Pons (tissue), 1 donor: Measurements from ENCODE around the gene SF3B5.
"Not testable (repeated sequence)": the region's sequence is repeated elsewhere in the genome, so short reads cannot be mapped to it uniquely, and the experiment has no call there.

ENCODE experiments used
- DNase-seq: peaks from one replicate; pipeline ENCODE4 v3.0.0-alpha.2; 2016; ENCODE audit warnings: low spot score

Gene SF3B5

GRCh38 chr6:144095134-144096002 is at the start of gene SF3B5:
SF3B5 (minus strand) TSS chr6:144095573; CDS start chr6:144095497, 76 bp downstream.
- peak; percentile 100 for DNase-seq

DNA sequence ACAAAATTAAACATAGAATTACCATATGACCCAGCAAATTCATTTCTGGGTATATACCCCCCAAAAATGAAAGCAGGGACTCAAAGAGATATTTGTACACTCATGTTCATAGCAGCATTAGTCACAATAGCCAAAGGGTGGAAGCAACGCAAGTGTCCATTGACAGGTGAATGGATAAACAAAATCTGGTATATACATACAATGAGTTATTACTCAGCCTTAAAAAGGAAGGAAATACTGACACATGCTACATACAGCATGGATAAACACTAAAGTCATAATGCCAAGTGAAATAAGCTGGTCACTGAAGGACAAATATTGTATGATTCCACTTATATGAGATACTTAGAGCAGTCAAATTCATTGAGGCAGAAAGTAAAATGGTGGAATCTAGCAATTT is 49.6 kb upstream of the SF3B5 start:
- DNase-seq: no peak

DNA sequence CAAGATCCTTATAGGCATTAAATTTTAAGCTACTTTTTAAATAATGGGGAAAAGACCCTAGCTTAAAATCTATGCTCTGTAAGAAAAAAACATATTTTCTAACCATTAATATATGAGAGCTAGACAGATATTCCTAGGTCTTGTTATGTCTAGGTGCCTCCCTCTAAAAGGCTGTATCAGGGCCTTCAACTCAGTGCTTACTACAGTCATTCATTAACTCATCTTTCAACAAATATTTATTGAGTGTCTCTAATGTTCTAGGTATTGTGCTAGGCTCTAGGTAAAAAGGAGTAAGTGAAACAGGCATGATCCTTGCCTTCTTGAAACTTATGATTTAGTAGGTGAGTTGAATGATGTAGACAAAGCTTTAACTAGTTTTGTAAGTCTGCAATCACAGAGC is 48.5 kb upstream of the SF3B5 start:
- DNase-seq: no peak

- DNase-seq: no peak
Observed at GRCh38 chr6:144143106-144143505, 47.7 kb upstream of the SF3B5 start.

DNA sequence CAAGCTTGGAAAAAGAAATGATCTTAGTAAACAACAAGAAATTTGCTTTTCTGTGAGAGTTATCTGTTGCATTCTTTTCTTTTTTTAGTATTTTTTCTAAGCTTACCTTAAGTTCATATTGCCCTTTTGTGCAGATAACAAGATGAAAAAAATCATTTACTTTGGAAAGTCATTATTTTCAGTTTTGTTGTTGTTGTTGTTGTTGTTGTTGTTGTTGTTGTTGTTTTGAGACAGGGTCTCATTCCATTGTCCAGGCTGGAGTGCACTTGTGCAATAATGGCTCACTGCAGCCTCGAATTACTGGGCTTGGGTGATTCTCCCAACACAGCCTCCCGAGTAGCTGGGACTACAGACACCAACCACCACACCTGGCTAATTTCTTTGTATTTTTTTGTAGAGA is 46.1 kb upstream of the SF3B5 start:
- no peak for DNase-seq

DNA sequence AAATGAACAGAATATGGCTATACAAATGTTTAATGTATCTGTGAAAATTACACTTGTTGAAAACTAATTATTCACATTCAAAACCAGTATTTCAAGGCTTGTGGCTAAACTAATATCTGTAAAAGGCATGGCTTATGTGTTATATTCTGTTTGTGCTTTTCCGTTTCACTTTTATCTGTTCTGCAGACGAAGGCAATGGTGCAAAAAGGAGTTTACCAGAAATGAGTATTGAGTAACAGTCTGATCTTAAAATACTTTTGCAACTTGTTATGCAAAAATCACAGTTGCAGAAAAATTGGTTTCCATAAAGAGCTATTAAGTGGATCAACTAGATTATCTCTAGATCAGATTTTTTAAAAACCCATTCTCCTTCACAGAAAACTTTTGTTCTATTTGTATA is 45.5 kb upstream of the SF3B5 start:
- no peak for DNase-seq

DNA sequence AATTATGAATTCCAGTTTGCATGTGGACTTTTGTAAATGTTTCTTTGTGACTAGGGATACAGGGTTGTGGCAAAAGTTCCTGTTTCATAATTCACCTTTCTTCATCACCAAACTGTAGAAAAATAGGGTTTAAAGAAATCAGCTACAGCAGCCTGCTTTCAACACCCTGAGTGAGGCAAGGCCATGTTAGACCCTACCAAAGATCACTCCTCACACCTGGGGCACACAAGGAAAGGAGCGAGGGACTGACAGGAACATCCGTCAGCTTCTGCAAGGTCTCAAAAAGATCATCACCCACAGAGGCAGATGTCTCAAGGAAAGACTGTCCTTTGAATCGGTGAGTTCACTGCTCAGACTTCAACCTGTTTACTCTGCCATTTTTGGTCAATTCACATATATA is 44.4 kb upstream of the SF3B5 start:
- DNase-seq: no peak

- DNase-seq: no peak
Observed at GRCh38 chr6:144138542-144138941, 43.2 kb upstream of the SF3B5 start.

DNA sequence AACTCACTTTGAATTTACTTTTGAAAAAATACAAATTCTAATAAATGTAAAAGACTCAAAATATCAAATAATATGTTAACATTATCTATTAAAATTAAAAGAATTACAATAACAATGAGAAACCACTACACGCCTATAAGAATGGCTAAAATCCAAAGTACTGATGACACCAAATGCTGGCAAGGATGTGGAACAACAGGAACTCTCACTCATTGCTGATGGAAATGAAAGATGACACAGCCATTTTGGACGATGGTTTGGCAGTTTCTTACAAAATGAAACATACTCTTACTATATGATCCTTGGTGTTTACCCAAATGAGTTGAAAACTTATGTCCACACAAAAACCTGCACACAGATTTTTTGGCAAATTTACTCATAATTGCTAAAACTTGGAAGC is 39.4 kb upstream of the SF3B5 start:
- no peak for DNase-seq

DNA sequence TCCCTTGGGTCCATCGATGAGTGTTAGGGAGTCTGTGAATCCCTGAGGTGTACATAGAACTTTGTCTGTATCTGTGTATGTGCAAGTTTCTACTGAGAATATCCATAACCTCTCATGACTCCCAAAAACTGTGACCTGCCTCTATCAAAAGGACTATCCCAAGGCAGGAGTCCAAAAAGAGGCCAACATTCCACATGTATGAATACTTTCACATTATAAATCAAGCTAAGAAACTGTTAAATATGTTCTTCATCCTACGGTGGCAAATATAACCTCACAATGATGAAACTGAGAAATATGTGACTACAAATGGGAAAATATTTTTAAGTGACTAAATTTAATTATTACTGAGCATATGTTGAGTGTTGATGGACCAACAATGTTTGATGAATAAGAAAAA is 38.8 kb upstream of the SF3B5 start:
- no peak for DNase-seq

- DNase-seq: no peak
Observed at GRCh38 chr6:144133225-144133821, 38.0 kb upstream of the SF3B5 start.

DNA sequence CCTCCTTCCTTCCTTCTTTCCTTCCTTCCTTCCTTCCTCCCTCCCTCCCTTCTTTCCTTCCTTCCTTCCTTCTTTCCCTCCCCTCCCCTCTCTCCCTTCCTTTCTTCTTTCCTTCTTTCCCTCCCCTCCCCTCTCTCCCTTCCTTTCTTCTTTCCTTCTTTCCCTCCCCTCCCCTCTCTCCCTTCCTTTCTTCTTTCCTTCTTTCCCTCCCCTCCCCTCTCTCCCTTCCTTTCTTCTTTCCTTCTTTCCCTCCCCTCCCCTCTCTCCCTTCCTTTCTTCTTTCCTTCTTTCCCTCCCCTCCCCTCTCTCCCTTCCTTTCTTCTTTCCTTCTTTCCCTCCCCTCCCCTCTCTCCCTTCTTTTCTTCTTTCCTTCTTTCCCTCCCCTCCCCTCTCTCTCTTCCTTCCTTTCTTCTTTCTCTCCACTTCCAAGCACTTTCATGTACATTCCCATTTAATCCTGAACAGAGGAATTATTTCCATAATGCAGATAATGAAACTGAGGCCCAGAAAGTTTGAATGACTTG is 36.9 kb upstream of the SF3B5 start:
- not testable (repeated sequence) for DNase-seq

DNA sequence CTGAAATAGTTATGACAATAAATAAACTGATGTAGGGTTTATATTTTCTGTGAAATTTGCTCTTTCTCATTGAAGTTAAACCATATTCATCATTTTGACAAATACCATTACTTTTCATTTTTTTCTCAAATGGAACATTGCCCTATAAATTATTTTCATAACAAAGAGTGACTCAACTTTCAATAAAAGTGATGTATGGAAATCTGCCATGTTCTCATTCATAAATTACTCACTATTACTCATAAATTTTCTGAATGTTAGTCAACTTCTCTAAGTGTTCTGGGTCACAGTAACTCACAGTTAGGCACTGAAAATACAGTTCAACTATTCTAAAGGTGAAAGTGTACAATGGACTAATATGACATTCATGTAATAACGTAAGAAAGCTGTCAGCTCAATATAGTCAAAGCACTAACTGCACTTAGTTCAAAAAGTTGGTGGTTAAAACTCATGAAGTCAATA is 35.9 kb upstream of the SF3B5 start:
- DNase-seq: no peak

- no peak for DNase-seq
Observed at GRCh38 chr6:144129469-144129868, 34.1 kb upstream of the SF3B5 start.

DNA sequence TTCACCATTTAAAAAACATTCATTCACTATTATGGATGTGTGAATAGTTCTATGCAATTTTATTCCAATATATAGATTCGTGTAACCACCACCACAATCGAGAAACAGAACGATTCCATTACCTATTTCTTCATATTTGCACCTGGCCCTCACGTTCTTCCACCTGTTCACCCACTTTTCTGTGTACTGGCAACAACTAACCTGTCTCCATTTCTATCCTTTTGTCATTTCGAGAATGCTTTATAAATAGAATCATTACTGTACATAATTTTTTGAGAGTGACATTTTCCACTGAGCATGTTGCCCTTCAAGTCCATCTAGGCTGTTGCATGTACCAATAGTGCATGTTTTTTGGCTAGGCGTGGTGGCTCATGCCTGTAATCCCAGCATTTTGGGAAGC is 31.7 kb upstream of the SF3B5 start:
- no peak for DNase-seq

- DNase-seq: no peak
Observed at GRCh38 chr6:144123836-144124235, 28.5 kb upstream of the SF3B5 start.

DNA sequence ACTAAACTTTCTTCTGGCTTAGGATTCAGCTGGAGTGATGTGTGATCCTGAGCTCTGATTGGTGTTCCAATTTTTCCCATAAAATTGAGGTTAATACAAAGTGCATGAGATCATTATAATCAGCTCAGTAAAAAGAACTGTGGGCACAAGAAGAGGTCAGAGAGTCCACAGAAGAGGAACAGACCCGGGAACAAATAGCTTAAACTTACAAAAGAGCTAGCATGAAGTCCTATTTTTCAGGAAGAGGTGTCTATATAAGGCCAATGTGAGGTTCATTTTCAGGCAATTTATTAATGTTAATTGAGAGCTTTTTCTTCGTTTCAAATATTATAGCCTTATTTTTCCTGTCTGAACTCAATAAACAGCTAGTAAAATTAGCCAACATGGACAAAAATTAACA is 28.0 kb upstream of the SF3B5 start:
- no peak for DNase-seq

GRCh38 chr6:144122861-144123260 is 27.5 kb upstream of the SF3B5 start:
- DNase-seq: no peak

- DNase-seq: no peak
Observed at GRCh38 chr6:144119376-144119775, 24.0 kb upstream of the SF3B5 start.

DNA sequence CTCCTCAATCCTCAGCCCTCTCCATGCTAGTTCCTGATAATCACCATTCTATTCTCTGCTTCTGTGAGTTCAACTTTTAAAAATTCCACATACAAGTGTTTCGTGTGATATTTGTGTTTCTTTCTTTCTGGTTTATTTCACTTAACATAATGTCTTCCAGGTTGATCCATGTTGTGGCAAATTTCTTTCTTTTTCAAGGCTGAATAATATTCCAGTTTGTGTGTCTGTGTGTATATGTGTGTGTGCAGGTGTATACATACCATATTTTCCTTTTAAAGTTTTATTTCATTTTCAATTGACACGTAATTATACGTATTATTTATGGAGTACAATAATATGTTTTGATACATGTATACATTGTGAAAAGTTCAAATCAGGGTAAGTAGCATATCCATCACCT is 19.8 kb upstream of the SF3B5 start:
- no peak for DNase-seq

DNA sequence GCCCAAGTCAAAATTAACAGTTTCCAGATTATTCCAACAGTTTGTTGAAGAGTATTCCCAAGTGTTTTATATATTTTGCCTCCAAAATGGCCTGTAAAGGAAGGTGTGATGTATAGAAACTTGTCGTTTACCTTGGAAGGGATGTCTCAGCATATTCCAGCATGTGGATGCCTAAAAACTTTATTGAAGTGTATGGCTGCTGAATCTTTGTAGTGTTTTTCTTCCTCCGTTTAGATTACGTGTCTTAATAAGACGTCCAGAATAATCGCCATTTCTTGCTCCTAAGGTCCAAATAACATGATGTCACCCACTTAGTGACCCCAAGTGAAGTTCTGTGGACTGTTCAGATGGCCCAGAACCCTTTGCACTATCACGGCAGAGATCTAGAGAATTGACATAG is 18.0 kb upstream of the SF3B5 start:
- DNase-seq: no peak

- no peak for DNase-seq
Observed at GRCh38 chr6:144110210-144110609, 14.8 kb upstream of the SF3B5 start.

DNA sequence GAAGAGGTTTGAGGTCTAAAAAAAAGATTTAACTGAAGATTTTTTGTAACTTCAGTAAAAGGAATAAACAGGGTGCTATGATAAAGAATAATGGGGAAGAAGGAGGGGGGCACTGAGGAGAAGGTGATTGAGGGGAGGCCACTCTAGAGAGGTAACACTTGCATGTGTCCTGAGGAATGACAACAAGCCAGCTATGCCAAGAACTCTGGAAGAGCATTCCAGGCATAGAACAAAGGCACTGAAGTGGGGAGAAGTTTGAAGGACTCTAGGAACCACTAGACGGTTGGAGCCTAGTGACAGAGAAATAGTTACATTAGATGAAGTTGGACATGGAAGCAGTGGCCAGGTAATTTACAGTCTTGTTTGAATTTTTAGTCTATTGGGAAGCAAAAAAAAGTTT is 10.8 kb upstream of the SF3B5 start:
- DNase-seq: no peak
